ENCODE data around the gene DNAJA4. TPM values are rescaled to one million over a fixed set of nuclear protein-coding genes. Genes with fewer than 3 reads are reported as not detected.
A peak's percentile ranks its signal among the peaks of the same experiment; 100 is the strongest.

DNAJA4 gene
- total and polyA plus RNA-seq, 9 of the 15 experiments (the other 6 are each of a cell fraction or from before 2014, with no cell fraction given): 0.11 to 1.0 (median 0.16) TPM; not detected in 4

GRCh38 chr15:78313383-78313782, 49.0 kb downstream of the DNAJA4 start:
- in situ Hi-C loops (cut with MboI): loop anchor here (5.0 to 10.0 kb wide), 3 partner anchors 104 to 401 kb away; no protein-coding TSS in a partner anchor
- H3K9me1 ChIP-seq (ENCODE audit: control insufficient read depth, insufficient read depth, low read length): peaks cover 7% of the 10 kb centered on the region
- intact Hi-C loops (cut with micrococcal nuclease): no loop called here
- H3K36me3 ChIP-seq (ENCODE audit: control insufficient read depth, insufficient read depth, low read length): no peaks in the 10 kb centered on the region
- H3K4me3 ChIP-seq: no peak overlapping the region
- no peak for ATAC-seq
- H3K9me3 ChIP-seq (replicated peaks; ENCODE audit: control insufficient read depth, insufficient read depth, low read depth, low read length): no peaks in the 10 kb centered on the region
- ChIA-PET CTCF (ENCODE audit: low intra/inter-chr PET ratio) (no interaction called here), POLR2A (no interaction called here)
- H3K27me3 ChIP-seq (ENCODE audit: control insufficient read depth in 2 of 2, insufficient read depth in 2 of 2, low read length in 2 of 2): no peaks in the 10 kb centered on the region
- H3K27ac ChIP-seq (ENCODE audit: extremely low read depth, low read depth, low read length): no peak overlapping the region
- FAIRE-seq: no peak
- no peaks in the 10 kb centered on the region for H4K20me1 ChIP-seq (replicated peaks; ENCODE audit: control insufficient read depth, insufficient read depth, low read length)
- H3K4me1 ChIP-seq (replicated peaks in 1 of 2; ENCODE audit: control insufficient read depth in 2 of 2, insufficient read depth in 2 of 2, low read length in 2 of 2): peaks cover 9 to 15% of the 10 kb centered on the region in 2 experiments; a peak in 4 of 5 replicates
- BruUV-seq (replicated peaks): no TSS peak
- no peaks in the 10 kb centered on the region for H3K79me2 ChIP-seq (ENCODE audit: control insufficient read depth, insufficient read depth, low read length)
- no peak overlapping the region for H3K9ac ChIP-seq (ENCODE audit: insufficient read depth in 1 of 2, low read depth in 2 of 2, low read length in 2 of 2)
- DNase-seq (ENCODE audit: extremely low read depth in 1 of 4, low spot score in 3 of 4): no peak
- H2AFZ ChIP-seq (ENCODE audit: low read depth, low read length): peak overlapping the region; percentile 38; the same call in 1 of the 2 replicates
- 24% methylated on average over 8 of the region's 8 CpGs for WGBS (ENCODE audit: insufficient coverage, low coverage, missing lambda C conversion rate)
- H3K4me2 ChIP-seq (ENCODE audit: insufficient read depth, low read length): no peak overlapping the region
- TF ChIP-seq, protein P1, sequence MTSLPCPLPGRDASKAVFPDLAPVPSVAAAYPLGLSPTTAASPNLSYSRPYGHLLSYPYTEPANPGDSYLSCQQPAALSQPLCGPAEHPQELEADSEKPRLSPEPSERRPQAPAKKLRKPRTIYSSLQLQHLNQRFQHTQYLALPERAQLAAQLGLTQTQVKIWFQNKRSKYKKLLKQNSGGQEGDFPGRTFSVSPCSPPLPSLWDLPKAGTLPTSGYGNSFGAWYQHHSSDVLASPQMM (CRISPR knock-in tag; IDR thresholded peaks at IDR 0.05): no peak
- no peak for TF ChIP-seq PPARD (CRISPR knock-in tag; IDR thresholded peaks at IDR 0.05)
- TF ChIP-seq WHSC1 (IDR thresholded peaks at IDR 0.05; ENCODE audit: low read length): no peak
- no peak for TF ChIP-seq PBX2 (CRISPR knock-in tag; IDR thresholded peaks at IDR 0.05; ENCODE audit: low read depth)
- no peak for TF ChIP-seq PBX2 (tag; conservative IDR thresholded peaks at IDR 0.05; ENCODE audit: low read depth)
- TF ChIP-seq PCBP2 (IDR thresholded peaks at IDR 0.05; ENCODE audit: low read depth, low read length, poor library complexity, severe bottlenecking): no peak
- TF ChIP-seq ESRRA (IDR thresholded peaks at IDR 0.05; ENCODE audit: borderline replicate concordance, low read depth): no peak
- no peak for TF ChIP-seq ZNF592 (IDR thresholded peaks at IDR 0.05)
- TF ChIP-seq GTF2A2 (tag; IDR thresholded peaks at IDR 0.05): no peak
- no peak for TF ChIP-seq TEAD2 (tag; IDR thresholded peaks at IDR 0.05)
- TF ChIP-seq HBP1 (CRISPR knock-in tag; IDR thresholded peaks at IDR 0.05): no peak
- no peak for TF ChIP-seq SRSF9 (IDR thresholded peaks at IDR 0.05; ENCODE audit: borderline replicate concordance, low read depth, low read length)
- no peak for TF ChIP-seq CEBPG (CRISPR knock-in tag; IDR thresholded peaks at IDR 0.05)
- TF ChIP-seq CEBPG (tag; conservative IDR thresholded peaks at IDR 0.05 in 1 of 2, IDR thresholded peaks at IDR 0.05 in 1 of 2): no peak

Data from K562 (cell line).